Fibroblast of mammary gland (primary cell): ENCODE results near the gene OSER1.

ENCODE experiments used
- DNase-seq: peaks from one replicate; pipeline ENCODE4 v3.0.0-alpha.2; 2010; ENCODE audit warnings: low read depth
- H3K4me3 ChIP-seq: 2 replicates; pipeline ENCODE4 v1.5.1; 2011; ENCODE audit warnings: low read depth, mild to moderate bottlenecking, low read length, moderate library complexity; ENCODE audit not compliant: control insufficient read depth
- TF ChIP-seq, protein P1 (sequence below): conservative IDR thresholded peaks from 2 replicates; pipeline ENCODE4 v1.5.1; 2011; ENCODE audit warnings: low read depth, low read length, inconsistent platforms; ENCODE audit not compliant: control insufficient read depth, insufficient read depth

The OSER1 gene

DNA sequence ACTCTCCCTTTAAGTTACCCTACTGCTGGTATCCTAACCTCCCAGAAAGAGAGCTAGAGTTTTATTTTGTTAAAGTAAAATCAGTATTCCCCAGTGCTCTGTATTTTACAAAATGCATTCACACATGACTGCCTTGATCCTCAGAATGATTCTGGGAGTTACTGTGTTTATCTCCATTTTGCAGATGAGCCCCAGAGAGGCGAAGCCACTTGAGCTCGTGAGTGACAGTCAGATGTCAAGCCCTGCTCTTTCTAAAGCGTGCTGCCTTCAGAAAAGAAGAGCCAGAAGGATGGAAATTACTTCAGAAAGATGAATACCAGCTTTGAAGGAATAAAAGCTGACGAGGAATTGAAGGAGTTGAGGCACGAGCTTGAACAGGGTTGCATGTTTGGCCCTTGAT lies 14.1 kb upstream of the OSER1 start:
- no peak for DNase-seq
- TF ChIP-seq, protein P1, sequence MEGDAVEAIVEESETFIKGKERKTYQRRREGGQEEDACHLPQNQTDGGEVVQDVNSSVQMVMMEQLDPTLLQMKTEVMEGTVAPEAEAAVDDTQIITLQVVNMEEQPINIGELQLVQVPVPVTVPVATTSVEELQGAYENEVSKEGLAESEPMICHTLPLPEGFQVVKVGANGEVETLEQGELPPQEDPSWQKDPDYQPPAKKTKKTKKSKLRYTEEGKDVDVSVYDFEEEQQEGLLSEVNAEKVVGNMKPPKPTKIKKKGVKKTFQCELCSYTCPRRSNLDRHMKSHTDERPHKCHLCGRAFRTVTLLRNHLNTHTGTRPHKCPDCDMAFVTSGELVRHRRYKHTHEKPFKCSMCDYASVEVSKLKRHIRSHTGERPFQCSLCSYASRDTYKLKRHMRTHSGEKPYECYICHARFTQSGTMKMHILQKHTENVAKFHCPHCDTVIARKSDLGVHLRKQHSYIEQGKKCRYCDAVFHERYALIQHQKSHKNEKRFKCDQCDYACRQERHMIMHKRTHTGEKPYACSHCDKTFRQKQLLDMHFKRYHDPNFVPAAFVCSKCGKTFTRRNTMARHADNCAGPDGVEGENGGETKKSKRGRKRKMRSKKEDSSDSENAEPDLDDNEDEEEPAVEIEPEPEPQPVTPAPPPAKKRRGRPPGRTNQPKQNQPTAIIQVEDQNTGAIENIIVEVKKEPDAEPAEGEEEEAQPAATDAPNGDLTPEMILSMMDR: no peak
- no peak overlapping the region for H3K4me3 ChIP-seq

GRCh38 chr20:44223721-44224120 lies 13.2 kb upstream of the OSER1 start:
- TF ChIP-seq, protein P1: no peak
- no peak for DNase-seq

DNA sequence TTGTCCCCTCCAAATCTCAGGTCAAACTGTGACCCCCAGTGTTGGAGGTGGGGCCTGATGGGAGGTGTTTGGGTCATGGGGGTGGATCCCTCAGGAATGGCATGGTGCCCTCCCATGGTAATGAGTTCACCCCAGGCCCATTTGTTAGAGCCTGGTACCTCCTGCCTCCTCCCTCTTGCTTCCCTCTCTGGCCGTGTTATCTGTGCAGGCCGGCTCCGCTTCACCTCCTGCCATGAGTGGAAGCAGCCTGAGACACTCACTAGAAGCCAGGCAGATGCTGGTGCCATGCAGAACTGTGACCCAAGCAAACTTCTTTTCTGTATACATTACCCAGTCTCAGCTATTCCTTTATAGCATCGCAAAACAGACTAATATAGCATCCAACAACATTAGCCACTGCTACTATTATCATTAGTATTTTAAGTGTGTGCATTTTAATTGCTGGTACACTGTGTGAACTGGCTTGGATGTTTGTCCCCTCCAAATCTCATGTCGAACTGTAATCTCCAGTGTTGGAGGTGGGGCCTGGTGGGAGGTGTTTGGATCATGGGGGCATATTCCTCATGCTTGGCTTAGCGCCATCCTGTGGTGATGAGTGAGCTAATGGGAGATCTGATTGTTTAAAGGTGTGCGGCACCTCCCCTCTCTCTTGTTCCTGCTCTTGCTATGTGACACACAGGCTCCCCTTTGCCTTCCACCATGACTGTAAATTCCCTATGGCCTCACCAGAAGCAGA lies 12.2 kb upstream of the OSER1 start:
- H3K4me3 ChIP-seq: no peak overlapping the region
- DNase-seq: no peak
- TF ChIP-seq, protein P1: no peak

More at GRCh38 chr20:44223721-44224120, 13.2 kb upstream of the OSER1 start:
- H3K4me3 ChIP-seq: no peak overlapping the region

- H3K4me3 ChIP-seq: no peak overlapping the region
- no peak for DNase-seq
- TF ChIP-seq, protein P1: no peak
Observed at GRCh38 chr20:44222027-44222426, 11.5 kb upstream of the OSER1 start.

DNA sequence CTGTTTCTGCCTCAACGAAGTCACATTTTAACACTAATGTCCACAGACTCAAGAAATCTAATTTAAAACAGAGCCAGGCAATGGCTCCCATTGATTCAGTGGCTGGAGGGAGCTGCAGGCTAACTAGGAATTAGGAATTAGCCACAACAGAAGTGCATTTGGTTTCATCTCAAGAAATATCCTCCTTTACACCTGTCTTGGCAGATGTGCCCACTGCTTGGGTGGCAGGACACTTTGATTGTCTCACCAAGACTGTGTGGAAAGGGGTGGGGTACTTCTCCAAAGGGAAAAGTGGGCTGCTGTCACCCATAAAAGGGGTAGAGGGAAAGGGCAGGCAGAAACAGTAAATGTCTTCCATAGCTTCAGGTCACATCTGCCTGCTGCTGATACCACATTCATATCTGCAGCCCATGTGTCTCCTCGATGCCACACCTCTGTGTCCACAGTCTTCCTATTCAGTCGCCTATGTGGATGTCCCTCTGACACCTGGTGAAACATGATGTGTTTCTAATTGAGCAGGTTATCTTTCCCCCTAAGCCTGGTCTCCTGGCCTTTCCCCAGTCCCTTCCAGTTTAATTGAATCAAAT lies 10.9 kb upstream of the OSER1 start:
- DNase-seq: no peak
- H3K4me3 ChIP-seq: no peak overlapping the region
- TF ChIP-seq, protein P1: no peak

GRCh38 chr20:44219791-44220190 lies 9.2 kb upstream of the OSER1 start:
- TF ChIP-seq, protein P1: no peak
- no peak for DNase-seq
- no peak overlapping the region for H3K4me3 ChIP-seq

GRCh38 chr20:44219170-44219730 lies 8.7 kb upstream of the OSER1 start:
- H3K4me3 ChIP-seq: no peak overlapping the region
- TF ChIP-seq, protein P1: no peak
- no peak for DNase-seq
